Vagina (tissue), 2 donors: Measurements from ENCODE around the gene SKIC3. TPM values are rescaled to one million over a fixed set of nuclear protein-coding genes. Genes with fewer than 3 reads are reported as not detected.

Experiments used
- DNase-seq, 2 donors: peaks; one replicate each; pipeline ENCODE4 v3.0.0-alpha.2; 2017; ENCODE audit errors: extremely low spot score in 2 of 2
- H3K27ac ChIP-seq: fragments of 200-600 bp; sonication (generic); one replicate; pipeline ENCODE4 v1.5.1; 2019
- H3K27me3 ChIP-seq: fragments of 200-600 bp; sonication (generic); one replicate; pipeline ENCODE4 v1.5.1; 2019
- H3K36me3 ChIP-seq, 2 donors: fragments of 200-600 bp; sonication (generic); one replicate each; pipeline ENCODE4 v1.5.1; 2017 to 2019
- H3K4me1 ChIP-seq: fragments of 200-600 bp; sonication (generic); one replicate; pipeline ENCODE4 v1.5.1; 2019
- H3K4me3 ChIP-seq, 2 donors: fragments of 200-600 bp; sonication (generic); 1 replicate in 1 of 2; 2 replicates in 1 of 2; pipeline ENCODE4 v1.5.1; 2016 to 2019
- H3K9me3 ChIP-seq: fragments of 200-600 bp; sonication (generic); one replicate; pipeline ENCODE4 v1.5.1; 2019
- POLR2A ChIP-seq, 2 donors: fragments of 450-650 bp; IDR thresholded peaks; one replicate each; pipeline ENCODE4 v1.6.1; 2017; ENCODE audit warnings: antibody characterized with exemption in 2 of 2, mild to moderate bottlenecking in 2 of 2, moderate library complexity in 2 of 2
- POLR2AphosphoS5 ChIP-seq, 2 donors: sonication (generic); formaldehyde crosslinking; IDR thresholded peaks; one replicate each; pipeline ENCODE4 v1.9.0; 2017; ENCODE audit warnings: antibody characterized with exemption in 2 of 2, mild to moderate bottlenecking in 2 of 2, low read depth in 1 of 2; ENCODE audit not compliant: insufficient read depth in 1 of 2
- intact Hi-C: fragments of 100-400 bp; cut with DNase I; formaldehyde crosslinking; loops from one replicate; pipeline ENCODE4 v1.15.1; 2023
- total RNA-seq: library from RNA; depleted of rRNA; stranded (reverse); fragments of >200 nt; gene quantifications from one replicate; pipeline ENCODE4 v1.2.3, GENCODE V29; 2016
- TF ChIP-seq, protein P1 (sequence below), 3 experiments: fragments of 450-650 bp in 2 of 3; fragments of 200-600 bp in 1 of 3; sonication (generic) in 1 of 3; IDR thresholded peaks; one replicate each; pipeline ENCODE4 v1.5.1; 2017 to 2019; ENCODE audit warnings: antibody characterized with exemption in 3 of 3, mild to moderate bottlenecking in 2 of 3, moderate library complexity in 2 of 3

SKIC3 gene
- total RNA-seq, 1 donor from 2014 or later: 59.7 TPM

DNA sequence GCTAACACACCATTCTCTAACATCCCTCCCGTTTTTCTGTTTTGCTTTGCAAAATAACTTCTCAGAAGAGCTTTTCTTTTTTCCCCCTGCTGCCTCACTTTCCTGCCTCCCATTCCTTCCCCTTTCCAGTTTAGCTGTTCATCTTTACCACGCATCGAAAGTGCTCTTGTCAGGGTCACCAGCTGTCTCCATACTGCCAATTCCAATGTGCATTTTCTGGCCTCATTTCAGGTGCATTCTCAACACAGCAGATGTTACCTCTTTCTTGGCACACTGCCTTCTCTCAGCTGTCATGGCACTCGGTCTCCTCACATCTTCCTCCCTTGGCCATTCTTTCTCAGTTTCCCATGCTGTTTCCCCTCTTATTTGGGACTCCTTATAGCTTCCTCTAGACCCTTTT lies 9.7 kb upstream of the SKIC3 start:
- intact Hi-C loops: no loop called here
- no peaks in the 10 kb centered on the region for H3K27me3 ChIP-seq
- no peak for TF ChIP-seq POLR2AphosphoS5 (IDR thresholded peaks at IDR 0.05; ENCODE audit: insufficient read depth in 1 of 2, low read depth in 1 of 2)
- no peak for TF ChIP-seq POLR2A (IDR thresholded peaks at IDR 0.05)
- TF ChIP-seq, protein P1, sequence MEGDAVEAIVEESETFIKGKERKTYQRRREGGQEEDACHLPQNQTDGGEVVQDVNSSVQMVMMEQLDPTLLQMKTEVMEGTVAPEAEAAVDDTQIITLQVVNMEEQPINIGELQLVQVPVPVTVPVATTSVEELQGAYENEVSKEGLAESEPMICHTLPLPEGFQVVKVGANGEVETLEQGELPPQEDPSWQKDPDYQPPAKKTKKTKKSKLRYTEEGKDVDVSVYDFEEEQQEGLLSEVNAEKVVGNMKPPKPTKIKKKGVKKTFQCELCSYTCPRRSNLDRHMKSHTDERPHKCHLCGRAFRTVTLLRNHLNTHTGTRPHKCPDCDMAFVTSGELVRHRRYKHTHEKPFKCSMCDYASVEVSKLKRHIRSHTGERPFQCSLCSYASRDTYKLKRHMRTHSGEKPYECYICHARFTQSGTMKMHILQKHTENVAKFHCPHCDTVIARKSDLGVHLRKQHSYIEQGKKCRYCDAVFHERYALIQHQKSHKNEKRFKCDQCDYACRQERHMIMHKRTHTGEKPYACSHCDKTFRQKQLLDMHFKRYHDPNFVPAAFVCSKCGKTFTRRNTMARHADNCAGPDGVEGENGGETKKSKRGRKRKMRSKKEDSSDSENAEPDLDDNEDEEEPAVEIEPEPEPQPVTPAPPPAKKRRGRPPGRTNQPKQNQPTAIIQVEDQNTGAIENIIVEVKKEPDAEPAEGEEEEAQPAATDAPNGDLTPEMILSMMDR (IDR thresholded peaks at IDR 0.05): no peak
- H3K4me1 ChIP-seq: no peaks in the 10 kb centered on the region
- H3K36me3 ChIP-seq: peaks cover 0 to 12% of the 10 kb centered on the region in 2 donors
- H3K27ac ChIP-seq: no peak overlapping the region
- no peak for DNase-seq
- H3K4me3 ChIP-seq: no peak overlapping the region
- H3K9me3 ChIP-seq: no peaks in the 10 kb centered on the region

DNA sequence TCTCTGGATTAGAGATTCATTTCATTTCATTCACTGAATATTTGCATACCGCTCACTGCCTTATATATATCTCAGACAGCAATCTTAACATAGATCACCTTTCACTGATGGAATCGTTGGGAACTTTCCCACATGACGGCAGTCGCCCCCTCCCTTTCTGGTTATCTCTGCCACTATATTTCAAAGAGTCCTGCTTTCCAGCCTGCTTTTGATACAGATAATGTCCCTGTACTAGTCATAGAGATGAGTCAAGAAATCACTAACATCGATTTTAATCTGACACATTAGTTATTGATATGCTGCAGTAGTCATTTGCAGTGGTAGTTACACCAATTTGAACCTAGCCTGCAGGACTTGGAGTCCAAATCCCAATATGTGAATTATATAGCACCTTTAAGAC lies 8.6 kb upstream of the SKIC3 start:
- Histone ChIP-seq H3K9me3 (no peaks in the 10 kb centered on the region), H3K4me3 (no peak overlapping the region), H3K4me1 (no peaks in the 10 kb centered on the region), H3K27ac (no peak overlapping the region), H3K27me3 (no peaks in the 10 kb centered on the region), H3K36me3 (peaks cover 0 to 9% of the 10 kb centered on the region in 2 donors)
- TF ChIP-seq POLR2AphosphoS5 (IDR thresholded peaks at IDR 0.05; ENCODE audit: insufficient read depth in 1 of 2, low read depth in 1 of 2): no peak
- TF ChIP-seq POLR2A (IDR thresholded peaks at IDR 0.05): no peak
- TF ChIP-seq, protein P1 (IDR thresholded peaks at IDR 0.05): no peak
- intact Hi-C loops: no loop called here
- DNase-seq: no peak

DNA sequence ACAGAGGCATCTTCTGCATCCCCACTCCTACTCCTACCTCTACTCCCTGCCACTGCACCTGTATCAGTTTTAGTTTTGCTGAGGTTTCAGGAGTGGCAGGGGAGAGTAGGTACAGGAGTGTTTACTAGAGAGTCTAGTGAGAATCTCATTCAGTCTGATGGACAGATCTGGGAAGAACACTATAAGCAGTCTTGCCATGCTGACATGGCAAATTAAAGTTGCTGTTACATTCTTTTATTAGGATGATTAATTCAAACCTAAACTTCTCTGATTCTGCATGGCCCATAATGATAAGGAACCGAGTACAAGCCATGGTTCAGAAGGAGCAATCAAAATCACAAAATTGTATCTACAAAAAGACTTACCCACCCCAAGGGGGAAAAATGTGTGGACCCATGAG lies 7.5 kb upstream of the SKIC3 start:
- TF ChIP-seq POLR2A (IDR thresholded peaks at IDR 0.05) (no peak), POLR2AphosphoS5 (IDR thresholded peaks at IDR 0.05; ENCODE audit: insufficient read depth in 1 of 2, low read depth in 1 of 2) (no peak)
- TF ChIP-seq, protein P1 (IDR thresholded peaks at IDR 0.05): no peak
- no peaks in the 10 kb centered on the region for H3K4me1 ChIP-seq
- no peak for DNase-seq
- no peak overlapping the region for H3K27ac ChIP-seq
- H3K36me3 ChIP-seq: peaks cover 0 to 6% of the 10 kb centered on the region in 2 donors
- H3K4me3 ChIP-seq: no peak overlapping the region
- no peaks in the 10 kb centered on the region for H3K27me3 ChIP-seq
- H3K9me3 ChIP-seq: no peaks in the 10 kb centered on the region
- intact Hi-C loops: no loop called here

DNA sequence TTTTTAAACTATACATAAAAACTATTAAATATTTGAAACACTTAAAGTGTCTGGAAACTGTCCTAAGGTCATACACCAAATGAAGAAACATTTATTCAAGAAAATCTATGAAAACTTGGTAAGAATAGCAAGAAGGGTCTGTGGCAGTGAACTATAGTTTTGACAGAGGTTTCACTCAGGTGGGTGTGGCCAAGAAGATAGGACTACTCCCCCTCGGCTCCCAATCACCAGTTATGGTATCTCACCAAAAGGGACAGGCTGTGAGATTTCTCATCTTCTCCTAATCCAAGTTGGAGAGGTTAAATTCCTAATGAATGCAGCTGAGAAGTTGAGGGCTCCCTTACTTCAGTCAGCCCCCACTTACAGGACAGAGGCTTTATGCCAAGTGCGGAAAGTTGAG lies 3.1 kb upstream of the SKIC3 start:
- TF ChIP-seq POLR2A (IDR thresholded peaks at IDR 0.05) (no peak), POLR2AphosphoS5 (IDR thresholded peaks at IDR 0.05; ENCODE audit: insufficient read depth in 1 of 2, low read depth in 1 of 2) (no peak)
- TF ChIP-seq, protein P1 (IDR thresholded peaks at IDR 0.05): no peak
- Histone ChIP-seq H3K27ac (no peak overlapping the region), H3K4me3 (no peak overlapping the region), H3K4me1 (peaks cover 26% of the 10 kb centered on the region), H3K27me3 (no peaks in the 10 kb centered on the region), H3K9me3 (no peaks in the 10 kb centered on the region), H3K36me3 (no peaks in the 10 kb centered on the region)
- no peak for DNase-seq
- intact Hi-C loops: loop anchor here (10.0 kb wide), 1 partner anchor 67 kb away; the partner anchor contains the start of gene GPR150

DNA sequence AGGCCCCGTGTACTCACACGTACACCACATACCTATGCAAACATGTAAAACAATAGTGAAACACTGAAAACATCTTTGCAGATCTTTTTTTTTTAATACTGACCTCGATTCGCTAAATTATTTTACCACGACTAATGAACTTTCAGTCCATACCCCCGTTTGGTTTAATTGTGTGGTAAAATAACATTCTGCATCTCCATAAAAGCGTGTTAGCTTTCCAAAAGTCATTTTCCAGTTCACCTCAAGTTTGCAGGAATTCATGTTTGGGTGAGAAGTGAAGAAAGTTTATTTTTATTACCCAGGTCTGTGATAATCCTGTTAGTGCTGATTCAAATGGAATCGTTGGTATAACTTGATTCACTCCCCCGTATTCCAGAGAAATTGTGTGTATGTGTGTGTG lies 776 bp upstream of the SKIC3 start:
- Histone ChIP-seq H3K4me1 (peaks cover 28% of the 10 kb centered on the region), H3K27me3 (no peaks in the 10 kb centered on the region), H3K4me3 (peak overlapping the region; percentile 69 to 77), H3K27ac (peak overlapping the region; percentile 81), H3K9me3 (no peaks in the 10 kb centered on the region), H3K36me3 (no peaks in the 10 kb centered on the region)
- no peak for DNase-seq
- TF ChIP-seq POLR2AphosphoS5 (IDR thresholded peaks at IDR 0.05; ENCODE audit: insufficient read depth in 1 of 2, low read depth in 1 of 2) (no peak), POLR2A (IDR thresholded peaks at IDR 0.05) (no peak)
- TF ChIP-seq, protein P1 (IDR thresholded peaks at IDR 0.05): no peak
- intact Hi-C loops: loop anchor here (10.0 kb wide), 1 partner anchor 69 kb away; the partner anchor contains the start of gene GPR150
